GM18870 (cell line): ENCODE data around the gene ERG.

Experiments used
- ATAC-seq: cut with Tn5 transposase; IDR thresholded peaks from one replicate; pipeline ENCODE4 v1.9.1; 2021; ENCODE audit warnings: moderate library complexity; ENCODE audit not compliant: unreplicated experiment

ERG gene

DNA sequence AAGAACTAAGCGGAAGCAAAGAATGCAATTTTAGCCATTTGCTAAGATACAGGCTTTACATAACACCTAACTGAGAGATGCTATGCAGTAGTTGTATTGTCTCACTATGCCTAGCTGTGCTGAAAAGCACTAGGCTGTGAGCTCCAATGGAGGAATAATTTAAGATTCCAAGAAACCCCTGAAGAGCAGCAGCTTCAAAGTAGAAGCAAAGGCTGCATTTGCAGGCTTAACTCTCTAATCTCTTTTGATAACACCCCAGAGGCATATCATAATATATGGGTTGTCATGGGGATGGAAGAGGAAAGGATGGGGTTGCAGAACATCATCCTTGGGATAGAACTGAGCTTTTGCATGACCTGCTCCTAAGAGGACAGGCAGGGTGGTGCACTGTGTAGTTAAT lies 102.0 kb downstream of the ERG start:
- ATAC-seq = no peak

DNA sequence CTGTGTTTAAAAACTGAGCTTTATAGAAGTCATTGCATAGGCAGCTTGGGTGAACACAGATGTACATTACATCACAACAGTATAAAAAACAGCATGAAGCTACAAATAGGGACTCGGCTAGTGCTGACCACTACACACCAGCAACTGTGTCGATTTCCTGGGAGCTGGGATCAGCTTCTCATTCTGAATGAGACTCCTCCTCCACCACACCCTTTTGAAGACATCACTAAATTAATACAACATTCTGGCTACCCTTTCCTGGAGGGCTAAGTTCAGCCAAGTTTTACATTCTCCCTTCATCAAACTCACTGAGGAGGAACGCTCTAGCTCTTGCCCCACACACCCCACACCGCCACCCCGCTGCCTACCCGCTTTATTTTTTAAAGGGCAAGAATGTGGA lies 102.7 kb downstream of the ERG start:
- no peak for ATAC-seq

DNA sequence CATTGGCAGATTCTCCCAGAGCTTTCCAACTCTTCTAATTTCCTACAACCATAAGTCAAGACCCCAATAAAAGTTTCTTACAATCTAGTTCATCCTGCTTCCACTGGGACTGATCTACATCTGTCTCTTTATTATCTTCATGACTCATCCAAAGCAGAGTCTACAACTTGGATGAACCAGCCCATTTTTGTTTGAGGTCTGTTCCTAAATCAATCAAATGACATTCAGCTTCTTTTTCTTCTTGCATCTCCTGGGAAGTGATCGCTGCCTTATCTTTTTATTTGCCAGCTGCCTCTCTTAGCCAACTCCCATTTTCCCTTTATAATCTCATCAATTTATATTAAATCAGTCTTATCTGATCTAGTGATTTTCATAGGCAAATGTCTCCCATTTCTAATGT lies 105.6 kb downstream of the ERG start:
- no peak for ATAC-seq

DNA sequence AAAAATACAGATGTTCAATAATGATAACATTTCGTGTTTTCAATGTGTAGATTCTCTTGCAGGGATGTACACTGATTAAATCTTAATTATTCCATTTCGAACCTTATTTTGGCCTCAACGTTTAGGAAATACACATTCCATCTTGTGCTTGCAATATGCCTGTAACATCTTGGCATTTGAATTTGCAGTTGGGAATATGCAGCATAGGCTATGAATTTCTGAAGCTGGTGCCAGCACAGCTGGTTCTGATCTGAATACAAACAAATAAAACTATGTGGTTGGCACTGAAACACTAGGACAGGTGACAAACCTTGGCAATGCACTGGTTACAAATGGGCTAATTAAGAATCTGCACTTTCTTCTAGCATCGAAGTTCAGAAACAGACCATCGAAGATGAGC lies 108.4 kb downstream of the ERG start:
- no peak for ATAC-seq

DNA sequence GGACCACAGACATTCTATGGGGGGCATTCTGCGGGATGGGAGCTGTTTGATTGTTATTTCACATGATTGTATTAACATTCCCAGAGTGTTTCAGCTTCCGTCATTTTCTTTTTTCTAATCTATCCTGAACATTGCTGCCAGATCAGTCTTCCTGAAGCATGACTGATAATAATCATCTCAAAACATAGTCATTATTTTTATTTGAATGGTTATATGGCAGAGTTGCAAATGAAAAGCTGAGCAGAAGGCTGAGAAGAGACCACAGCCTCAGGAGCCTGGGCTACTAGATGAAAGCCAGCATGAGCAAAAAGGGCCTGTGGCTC lies 109.0 kb downstream of the ERG start:
- ATAC-seq = no peak

DNA sequence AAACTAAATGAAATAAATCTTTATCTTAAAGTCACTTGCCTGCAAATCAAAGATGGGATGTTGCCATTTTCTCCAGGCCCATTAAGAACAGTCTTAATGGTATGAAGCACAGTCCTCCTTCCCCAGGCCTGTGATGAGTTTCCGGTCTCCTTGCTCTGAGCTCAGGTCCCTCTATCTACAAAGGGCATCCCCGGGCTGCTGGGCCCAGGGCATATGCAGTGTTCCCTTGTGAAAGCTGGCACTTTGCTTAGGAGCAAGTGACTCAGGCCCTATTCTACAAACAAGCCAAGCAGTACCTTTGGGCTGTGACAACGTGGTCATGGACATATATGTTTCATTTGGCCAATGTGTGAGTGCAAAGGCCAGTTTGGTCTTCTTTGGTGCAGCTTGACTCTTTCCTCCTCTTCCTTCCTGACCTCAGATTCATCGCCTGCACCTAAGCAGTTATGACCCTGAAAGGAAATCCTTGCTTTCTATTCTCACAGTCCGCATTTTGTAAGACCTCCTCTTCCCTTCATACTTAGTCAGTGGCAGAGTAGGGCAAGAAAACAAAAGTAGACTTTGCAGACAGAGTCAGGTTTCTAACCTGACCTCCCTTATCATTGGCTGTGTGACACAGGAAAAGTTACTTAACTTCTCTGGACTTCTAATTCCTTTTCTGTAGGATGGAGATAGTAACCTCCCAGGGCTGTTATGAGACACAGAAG lies 109.5 kb downstream of the ERG start:
- no peak for ATAC-seq

DNA sequence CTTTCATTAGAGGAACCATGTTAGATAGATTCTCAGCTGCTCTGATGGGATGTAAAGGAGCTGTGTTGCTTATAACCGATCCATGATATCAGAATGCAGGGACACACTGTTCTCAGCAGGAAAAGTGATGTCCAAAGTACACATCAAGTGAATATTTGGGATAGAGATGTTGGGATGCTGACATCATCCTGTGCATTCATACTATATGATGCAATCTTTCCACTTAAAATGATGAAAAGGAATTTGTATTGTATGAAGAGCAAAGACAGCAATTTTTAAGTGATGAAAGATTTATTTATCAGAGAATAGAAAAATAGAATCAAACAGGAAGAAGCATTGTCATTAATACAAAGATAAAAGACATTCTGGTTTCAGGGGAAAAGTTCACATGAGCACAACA lies 110.1 kb downstream of the ERG start:
- ATAC-seq = no peak

DNA sequence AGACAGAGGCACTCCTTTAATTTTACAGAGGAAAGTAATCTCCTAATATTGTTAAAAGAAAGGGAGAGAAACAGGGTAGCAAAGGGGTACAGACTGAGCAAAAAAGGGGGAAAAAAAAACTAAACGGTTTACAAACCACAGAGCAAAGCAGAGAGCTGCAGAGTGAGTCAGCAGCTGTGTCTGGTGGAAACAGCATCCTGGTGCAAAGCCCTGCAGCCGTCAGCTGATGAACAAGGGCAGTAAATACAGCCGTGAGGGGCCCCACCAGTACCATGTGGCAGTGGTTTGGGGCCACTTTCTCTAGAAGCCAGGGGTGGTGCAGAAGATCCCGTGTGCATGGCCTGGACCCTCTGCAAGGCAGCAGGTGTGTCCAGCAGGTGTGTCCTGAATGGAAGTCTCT lies 111.3 kb downstream of the ERG start:
- no peak for ATAC-seq

DNA sequence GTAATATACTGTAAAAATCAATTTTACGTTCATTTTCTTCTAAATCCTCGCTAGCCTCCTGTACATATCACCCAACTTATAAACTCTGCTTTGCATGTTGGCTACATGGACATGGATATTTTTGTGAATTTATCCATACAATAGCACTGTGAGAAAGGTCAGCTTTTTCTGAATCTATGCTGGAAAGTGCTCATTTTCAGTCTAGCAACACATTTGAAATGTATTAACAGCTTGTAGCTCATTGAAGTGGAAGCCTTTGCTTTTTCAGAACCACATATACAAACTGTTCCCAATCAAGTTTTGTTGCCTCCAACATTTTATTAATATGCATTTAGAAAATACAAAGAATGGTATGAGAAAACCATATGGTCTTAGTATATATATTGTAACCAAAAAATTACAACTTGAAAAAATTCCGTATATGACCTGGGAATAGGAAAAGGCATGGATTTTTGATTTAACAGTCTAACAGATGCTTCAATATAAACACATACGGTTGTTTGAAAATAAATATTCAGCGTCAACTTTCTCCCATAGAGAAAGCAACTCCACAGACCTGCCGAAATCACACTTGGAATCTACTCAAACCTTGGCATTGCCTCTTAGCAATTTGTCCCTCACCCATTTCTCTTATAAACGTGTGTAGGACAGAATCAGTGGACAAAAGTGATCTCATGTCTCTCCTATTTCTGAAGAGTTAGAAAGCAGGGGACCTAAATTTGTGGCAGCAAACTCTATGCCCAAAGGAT lies 112.7 kb downstream of the ERG start:
- no peak for ATAC-seq

DNA sequence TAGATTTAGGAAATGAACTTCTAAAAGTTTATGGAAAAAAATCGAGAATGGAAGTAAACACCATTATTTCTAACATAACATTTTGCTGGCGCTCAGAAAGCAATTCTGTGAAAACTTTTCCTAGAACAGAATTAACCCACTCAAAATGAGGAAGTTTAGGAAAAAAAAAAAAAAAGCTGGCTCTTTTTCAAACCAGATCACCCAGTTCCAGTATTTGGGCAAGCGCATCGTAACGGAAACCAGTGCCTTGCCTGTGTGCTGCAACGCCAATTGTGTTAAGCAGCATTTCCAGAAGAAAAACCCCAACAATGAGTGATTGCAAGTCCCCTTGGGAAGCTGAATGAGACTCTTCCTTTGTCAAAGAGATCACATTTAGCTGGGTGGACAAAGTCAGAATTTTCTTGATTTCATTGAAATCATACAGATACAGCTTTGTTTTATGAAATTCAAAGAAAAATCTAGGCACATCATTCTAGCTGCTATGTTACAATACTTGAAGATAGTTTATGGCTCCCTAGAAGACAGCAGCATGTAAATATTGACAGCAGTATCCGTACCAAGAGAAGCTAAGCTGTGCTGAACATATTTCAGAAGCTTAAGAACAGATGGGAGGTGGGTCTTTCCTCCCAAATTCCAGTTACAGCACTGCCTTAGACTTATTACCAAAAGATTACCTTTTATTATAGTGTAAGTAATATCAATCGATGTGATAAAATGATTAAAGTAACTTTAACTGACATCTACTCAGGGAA lies 113.4 kb downstream of the ERG start:
- ATAC-seq = no peak

DNA sequence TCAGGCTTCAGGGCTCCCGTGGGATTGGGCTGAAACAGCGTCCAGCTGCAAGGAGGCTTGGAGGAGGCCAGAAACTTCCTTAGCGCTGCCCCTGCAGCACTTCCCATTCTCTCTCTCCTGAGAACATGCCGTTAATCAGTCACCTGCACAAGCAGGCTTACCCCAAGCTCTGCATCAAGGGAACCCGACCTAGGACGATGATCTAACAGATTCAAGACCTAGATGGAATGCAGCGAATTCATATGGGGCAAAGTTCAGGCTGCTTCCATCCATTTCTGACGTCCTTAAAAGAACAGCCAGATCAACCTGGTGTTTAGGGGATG lies 114.1 kb downstream of the ERG start:
- no peak for ATAC-seq

DNA sequence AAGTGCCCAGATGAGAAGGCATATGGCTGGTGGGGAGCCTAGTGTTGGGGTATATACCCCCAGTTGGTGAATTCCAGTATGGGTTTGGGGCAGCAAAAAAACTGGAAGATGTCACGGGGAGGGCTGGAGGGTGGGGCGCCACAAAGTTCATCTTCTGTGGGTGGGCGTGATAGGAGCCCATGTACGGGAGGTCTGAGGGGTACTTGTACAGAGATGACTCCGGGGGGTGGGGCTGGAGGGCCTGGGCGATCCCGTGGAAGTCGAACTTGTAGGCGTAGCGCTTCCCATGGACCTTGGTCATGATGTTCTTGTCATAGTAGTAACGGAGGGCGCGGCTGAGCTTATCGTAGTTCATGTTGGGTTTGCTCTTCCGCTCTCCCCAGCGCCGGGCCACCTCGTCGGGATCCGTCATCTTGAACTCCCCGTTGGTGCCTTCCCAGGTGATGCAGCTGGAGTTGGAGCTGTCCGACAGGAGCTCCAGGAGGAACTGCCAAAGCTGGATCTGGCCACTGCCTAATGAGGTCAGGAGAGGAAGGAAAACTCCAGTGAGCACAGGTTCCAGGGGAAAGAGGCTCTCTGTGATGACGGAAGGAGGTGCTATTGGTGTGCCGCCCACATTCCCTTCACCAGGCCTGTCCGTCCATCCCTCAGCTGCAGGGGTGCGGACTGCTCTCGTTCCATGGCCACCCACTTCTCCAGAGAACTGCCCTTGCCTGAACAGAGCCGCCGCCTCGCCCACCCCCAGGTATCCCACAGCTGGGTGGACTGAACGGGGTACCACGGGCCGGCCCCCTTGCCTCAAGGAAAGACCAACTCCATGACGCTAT lies 114.7 kb downstream of the ERG start:
- ATAC-seq = no peak

DNA sequence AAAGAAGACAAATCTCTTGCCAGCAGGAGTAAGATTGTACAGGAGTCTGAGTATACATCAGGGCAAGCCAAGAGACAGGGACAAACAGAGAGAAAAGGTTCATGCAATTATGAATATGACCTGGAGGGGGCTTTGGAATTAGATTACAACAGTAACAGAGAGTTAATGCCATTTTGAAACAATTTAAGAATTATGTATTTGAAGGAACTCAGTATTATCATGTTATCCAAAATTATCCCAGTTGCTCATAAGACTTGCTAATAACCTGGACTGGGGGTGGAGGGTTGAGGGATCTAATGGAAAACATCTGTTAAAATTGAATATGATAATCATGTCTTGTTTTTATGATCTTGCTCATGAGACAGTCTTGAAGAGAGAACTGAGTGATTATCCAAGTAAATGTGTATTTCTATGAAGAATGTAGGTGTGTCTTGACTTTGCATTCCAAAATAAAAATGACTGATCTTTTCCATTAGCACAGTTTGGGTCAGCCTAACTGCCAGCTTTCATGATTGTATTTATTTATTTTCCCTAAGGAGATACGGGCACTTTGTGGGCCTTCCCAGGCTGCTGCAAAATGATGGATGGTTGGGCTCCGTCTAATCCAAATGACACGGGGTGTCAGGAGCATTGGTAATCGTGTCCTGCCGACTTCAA lies 117.7 kb downstream of the ERG start:
- ATAC-seq = no peak

DNA sequence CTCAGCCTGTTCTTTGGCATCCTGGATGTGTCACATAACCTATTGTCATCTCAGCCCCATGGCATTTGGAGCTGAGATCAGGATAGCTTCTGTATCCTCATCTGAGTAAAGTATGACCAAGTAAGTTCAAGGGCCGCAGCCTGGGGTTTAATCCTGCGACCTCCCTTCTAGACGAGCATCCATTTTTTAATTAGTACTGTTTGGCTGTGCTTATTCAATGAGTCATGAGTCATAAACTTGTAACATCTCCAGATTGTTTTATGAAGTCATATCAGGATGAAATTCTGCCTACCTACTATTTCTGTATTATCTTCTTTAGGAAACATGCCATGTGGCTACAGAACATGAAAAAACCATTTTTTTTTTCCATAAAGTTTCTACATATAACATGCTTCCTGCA lies 119.1 kb downstream of the ERG start:
- ATAC-seq = no peak

DNA sequence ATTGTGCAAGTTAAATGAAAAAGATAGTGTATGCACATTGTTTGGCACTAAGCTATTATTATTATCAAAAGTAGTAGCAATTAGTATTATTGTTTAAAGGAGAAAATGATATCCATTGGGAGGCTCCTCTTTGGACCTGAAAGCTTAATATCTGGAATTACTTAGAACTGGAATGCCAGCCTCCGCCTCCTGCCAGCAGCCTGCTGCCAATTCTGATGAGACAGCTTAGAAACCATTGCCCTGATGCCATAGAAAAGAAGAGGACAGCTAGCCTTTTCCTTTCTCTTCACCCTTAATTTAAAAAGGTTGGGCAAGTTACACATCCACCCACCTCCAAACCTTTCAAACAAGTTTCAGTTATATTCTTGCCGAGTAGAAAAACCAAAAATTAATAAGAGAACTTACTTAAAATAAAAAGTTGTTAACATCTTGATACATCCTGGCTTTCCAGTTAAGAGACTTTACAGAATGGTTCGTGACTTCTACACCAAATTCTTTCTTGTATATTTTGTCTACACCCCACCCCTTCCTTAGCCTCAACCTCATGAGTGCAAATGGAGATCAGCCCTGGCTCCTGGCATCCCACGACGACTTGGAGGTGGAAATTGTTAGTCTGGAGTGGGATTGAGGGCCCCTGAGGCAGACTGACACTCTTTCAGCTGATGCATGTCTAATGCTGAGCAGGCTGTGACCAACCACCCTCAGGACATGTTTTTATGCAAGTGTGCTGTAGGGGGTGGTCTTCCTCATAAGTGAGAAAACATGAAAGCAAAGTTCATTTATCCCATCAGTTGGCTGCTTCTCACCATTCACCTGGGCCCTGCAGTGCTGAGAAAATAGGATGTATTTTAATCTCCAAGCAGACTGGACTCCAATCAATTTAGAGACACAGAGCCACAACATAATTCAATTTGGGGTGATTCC lies 120.8 kb downstream of the ERG start:
- no peak for ATAC-seq

DNA sequence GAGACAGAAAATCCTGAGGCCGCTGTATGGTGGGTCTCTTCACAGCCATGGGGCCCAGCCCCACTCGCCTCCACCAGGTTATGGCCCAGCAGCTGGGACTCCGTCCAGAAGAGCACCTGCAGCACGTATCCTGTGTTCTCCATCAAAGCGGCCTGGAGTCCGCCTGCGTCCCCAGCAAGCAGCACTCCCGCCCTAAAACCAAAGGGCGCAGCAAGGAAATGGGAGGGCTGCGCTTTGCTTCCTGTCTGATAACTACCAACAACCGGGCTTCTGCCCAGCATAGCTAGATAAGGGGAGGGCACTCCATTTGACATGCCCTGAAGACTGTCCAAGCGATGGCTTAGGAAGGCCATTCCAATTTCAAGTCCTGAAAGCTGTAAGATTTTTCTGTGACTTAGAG lies 121.6 kb downstream of the ERG start:
- no peak for ATAC-seq

DNA sequence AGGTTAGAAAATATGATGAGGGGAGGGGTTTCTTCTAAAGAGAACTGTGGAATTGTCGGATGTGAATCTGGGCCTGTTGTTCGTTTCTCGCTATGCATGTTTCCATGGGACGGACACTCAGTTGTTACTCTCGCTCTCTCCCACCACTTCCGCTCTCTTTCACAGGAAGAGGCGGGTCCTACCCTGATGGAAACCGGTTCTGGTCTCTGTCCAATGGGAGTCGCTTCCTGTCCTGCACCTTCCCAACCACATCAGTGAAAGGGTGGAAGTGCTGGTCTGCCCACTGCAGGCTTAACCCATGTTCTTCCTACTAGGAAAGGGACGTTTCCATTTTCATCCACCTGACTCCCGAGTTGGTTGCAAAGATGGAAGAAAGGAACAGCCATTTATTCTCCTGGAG lies 122.0 kb downstream of the ERG start:
- ATAC-seq = no peak

DNA sequence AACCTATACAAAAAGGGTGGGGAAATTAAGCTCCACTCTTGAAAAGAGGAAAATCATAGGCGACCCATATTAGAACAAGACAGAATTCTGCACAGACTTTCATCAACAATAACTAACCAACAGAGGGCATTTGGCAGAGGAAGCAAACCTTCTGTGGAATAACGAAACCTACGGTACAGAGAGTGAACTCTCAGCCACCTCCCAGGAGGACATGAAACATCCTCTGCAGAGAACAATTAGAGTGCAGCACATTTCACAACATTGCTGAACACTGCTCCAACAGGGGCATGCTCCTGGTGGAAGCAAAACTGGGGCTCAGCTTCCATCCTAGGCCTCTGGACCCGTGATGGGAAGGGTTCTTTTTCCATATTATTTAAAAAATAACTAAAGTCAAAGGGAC lies 130.6 kb downstream of the ERG start:
- ATAC-seq = no peak

DNA sequence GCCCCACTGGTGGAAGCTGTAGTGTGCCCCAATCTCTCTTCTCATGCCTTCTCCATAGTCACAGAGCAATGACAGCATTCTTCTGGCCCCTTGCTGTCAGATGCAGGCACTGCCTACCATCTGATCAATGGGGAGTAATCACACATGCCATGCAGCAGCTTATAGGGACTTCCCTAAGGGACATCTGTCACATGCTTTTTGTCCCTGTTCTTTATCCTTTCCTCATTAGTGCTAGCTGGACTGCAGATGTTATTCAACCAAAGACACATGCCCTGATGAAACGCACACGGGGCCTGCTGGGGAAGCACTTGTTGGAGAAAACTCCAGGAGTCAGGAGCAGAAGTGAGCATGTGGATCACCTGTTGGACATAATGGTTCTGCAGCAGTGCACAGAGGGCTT lies 132.8 kb downstream of the ERG start:
- ATAC-seq = no peak

DNA sequence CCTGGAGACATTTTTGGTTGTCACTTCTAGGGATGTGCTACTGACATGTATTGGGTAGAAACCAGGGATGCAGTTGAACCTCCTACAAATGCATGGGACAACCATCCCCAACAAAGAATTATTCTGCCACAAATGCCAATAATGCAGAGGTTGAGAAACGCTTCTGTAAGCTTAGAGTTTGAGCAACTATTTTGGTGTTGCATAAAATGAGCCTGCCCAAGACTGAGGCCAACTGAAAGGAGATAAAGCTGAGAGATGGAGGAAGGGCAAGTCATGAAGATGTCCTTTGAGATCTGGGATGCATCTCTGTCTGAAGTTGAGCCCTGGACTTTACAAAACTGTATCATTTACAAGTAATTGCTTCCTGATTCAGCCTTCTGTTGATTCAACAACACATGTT lies 134.6 kb downstream of the ERG start:
- no peak for ATAC-seq
